22Rv1 (cell line): Measurements from ENCODE around the gene ELMO3.

Source experiments
- ZFX ChIP-seq: fragments of 450-650 bp; IDR thresholded peaks from 2 replicates; pipeline ENCODE4 v1.6.1; 2017; ENCODE audit warnings: antibody characterized with exemption, borderline replicate concordance
- TF ChIP-seq, protein P1 (sequence below): fragments of 450-650 bp; IDR thresholded peaks from 2 replicates; pipeline ENCODE4 v1.5.1; 2017; ENCODE audit warnings: mild to moderate bottlenecking

DNA sequence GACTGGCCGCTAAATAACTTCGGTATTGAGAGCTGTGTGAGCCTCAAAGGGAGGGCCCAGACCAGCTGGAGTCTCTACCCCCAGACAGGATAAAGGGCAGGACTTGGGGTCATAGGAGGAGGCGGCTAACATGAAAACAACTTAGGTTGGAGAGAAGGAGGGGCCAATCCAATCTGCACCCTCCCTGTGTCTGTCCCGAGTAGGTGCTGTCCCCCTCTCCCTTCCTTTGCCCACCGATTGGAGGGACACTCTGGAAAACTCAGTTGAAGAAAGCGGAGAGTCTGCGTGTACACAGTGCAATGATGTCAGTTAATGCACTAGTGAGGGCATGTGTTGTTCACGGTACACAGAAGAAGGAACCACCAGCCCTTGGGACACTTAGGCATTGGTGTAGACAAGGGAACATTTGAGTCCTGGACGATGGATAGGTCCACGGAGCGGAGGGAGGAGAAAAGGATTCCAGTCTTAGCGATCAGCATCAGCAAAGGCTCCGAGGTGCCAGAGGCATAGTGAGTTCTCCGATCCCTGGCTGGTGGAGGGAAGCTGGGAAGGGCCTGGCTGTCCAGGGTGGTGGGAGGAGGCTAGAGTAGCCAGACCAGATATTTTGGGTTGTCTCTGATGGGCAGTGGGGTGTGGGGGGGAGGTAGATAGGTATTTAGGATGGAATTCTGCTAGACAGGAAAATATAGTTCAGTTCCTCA lies 27.8 kb upstream of the ELMO3 start:
- TF ChIP-seq, protein P1, sequence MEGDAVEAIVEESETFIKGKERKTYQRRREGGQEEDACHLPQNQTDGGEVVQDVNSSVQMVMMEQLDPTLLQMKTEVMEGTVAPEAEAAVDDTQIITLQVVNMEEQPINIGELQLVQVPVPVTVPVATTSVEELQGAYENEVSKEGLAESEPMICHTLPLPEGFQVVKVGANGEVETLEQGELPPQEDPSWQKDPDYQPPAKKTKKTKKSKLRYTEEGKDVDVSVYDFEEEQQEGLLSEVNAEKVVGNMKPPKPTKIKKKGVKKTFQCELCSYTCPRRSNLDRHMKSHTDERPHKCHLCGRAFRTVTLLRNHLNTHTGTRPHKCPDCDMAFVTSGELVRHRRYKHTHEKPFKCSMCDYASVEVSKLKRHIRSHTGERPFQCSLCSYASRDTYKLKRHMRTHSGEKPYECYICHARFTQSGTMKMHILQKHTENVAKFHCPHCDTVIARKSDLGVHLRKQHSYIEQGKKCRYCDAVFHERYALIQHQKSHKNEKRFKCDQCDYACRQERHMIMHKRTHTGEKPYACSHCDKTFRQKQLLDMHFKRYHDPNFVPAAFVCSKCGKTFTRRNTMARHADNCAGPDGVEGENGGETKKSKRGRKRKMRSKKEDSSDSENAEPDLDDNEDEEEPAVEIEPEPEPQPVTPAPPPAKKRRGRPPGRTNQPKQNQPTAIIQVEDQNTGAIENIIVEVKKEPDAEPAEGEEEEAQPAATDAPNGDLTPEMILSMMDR, result no peak
- no peak for TF ChIP-seq ZFX
